ENCODE measurements around the gene CENPL.
"Not testable (repeated sequence)": the region's sequence is repeated elsewhere in the genome, so short reads cannot be mapped to it uniquely, and the experiment has no call there.

CENPL gene

GRCh38 chr1:173823781-173824314 lies 835 bp downstream of the CENPL start:
- Histone ChIP-seq H3K27ac (ENCODE audit: low read length) (peak overlapping the region; percentile 99), H3K79me2 (ENCODE audit: insufficient read depth, low read length) (peaks cover 93% of the 10 kb centered on the region), H3K9me3 (ENCODE audit: insufficient read depth, low read length, severe bottlenecking) (no peaks in the 10 kb centered on the region), H2AFZ (ENCODE audit: low read depth, low read length) (peak overlapping the region; percentile 93), H3K4me1 (ENCODE audit: insufficient read depth, low read length) (peaks cover 64% of the 10 kb centered on the region), H3K4me2 (ENCODE audit: insufficient read depth, low read length) (peak overlapping the region; percentile 82), H3K4me3 (ENCODE audit: low read depth in 1 of 2, low read length in 2 of 2) (peak overlapping the region; percentile 83 to 88), H3K27me3 (ENCODE audit: insufficient read depth, low read length, poor library complexity) (no peaks in the 10 kb centered on the region), H3K36me3 (ENCODE audit: insufficient read depth, low read length) (peaks cover 33% of the 10 kb centered on the region), H3K9ac (ENCODE audit: low read depth, low read length) (peak overlapping the region; percentile 88), H4K20me1 (ENCODE audit: insufficient read depth, low read length) (no peaks in the 10 kb centered on the region; the same call in 1 of the 2 replicates)
- no peak for TF ChIP-seq EZH2 (IDR thresholded peaks at IDR 0.05; ENCODE audit: borderline replicate concordance, low read depth, low read length, severe bottlenecking)
- TF ChIP-seq, protein P1, sequence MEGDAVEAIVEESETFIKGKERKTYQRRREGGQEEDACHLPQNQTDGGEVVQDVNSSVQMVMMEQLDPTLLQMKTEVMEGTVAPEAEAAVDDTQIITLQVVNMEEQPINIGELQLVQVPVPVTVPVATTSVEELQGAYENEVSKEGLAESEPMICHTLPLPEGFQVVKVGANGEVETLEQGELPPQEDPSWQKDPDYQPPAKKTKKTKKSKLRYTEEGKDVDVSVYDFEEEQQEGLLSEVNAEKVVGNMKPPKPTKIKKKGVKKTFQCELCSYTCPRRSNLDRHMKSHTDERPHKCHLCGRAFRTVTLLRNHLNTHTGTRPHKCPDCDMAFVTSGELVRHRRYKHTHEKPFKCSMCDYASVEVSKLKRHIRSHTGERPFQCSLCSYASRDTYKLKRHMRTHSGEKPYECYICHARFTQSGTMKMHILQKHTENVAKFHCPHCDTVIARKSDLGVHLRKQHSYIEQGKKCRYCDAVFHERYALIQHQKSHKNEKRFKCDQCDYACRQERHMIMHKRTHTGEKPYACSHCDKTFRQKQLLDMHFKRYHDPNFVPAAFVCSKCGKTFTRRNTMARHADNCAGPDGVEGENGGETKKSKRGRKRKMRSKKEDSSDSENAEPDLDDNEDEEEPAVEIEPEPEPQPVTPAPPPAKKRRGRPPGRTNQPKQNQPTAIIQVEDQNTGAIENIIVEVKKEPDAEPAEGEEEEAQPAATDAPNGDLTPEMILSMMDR (IDR thresholded peaks at IDR 0.05; ENCODE audit: borderline replicate concordance, extremely low read depth, low read length, poor library complexity, severe bottlenecking): peak; percentile 13
- no peak for DNase-seq
- ATAC-seq (ENCODE audit: insufficient read depth, low read depth): peak; percentile 69

- no peak overlapping the region for H3K27ac ChIP-seq (ENCODE audit: low read length)
- peaks cover 47% of the 10 kb centered on the region for H3K4me1 ChIP-seq (ENCODE audit: insufficient read depth, low read length)
- no peaks in the 10 kb centered on the region for H3K9me3 ChIP-seq (ENCODE audit: insufficient read depth, low read length, severe bottlenecking)
- H3K36me3 ChIP-seq (ENCODE audit: insufficient read depth, low read length): peaks cover 37% of the 10 kb centered on the region
- H3K79me2 ChIP-seq (ENCODE audit: insufficient read depth, low read length): peaks cover 92% of the 10 kb centered on the region
- no peak for DNase-seq
- H3K4me3 ChIP-seq (ENCODE audit: low read depth in 1 of 2, low read length in 2 of 2): peak overlapping the region in 1 of 2 experiments; percentile 83; a peak in 1 of 4 replicates
- no peak for TF ChIP-seq EZH2 (IDR thresholded peaks at IDR 0.05; ENCODE audit: borderline replicate concordance, low read depth, low read length, severe bottlenecking)
- TF ChIP-seq, protein P1 (IDR thresholded peaks at IDR 0.05; ENCODE audit: borderline replicate concordance, extremely low read depth, low read length, poor library complexity, severe bottlenecking): no peak
- no peaks in the 10 kb centered on the region; the same call in 1 of the 2 replicates for H4K20me1 ChIP-seq (ENCODE audit: insufficient read depth, low read length)
- no peaks in the 10 kb centered on the region for H3K27me3 ChIP-seq (ENCODE audit: insufficient read depth, low read length, poor library complexity)
- peak overlapping the region; percentile 82 for H3K4me2 ChIP-seq (ENCODE audit: insufficient read depth, low read length)
- no peak for ATAC-seq (ENCODE audit: insufficient read depth, low read depth)
- H2AFZ ChIP-seq (ENCODE audit: low read depth, low read length): no peak overlapping the region
- H3K9ac ChIP-seq (ENCODE audit: low read depth, low read length): no peak overlapping the region
Measured at GRCh38 chr1:173821680-173822079, 3.0 kb downstream of the CENPL start.

- no peak overlapping the region for H3K4me2 ChIP-seq (ENCODE audit: insufficient read depth, low read length)
- H3K27me3 ChIP-seq (ENCODE audit: insufficient read depth, low read length, poor library complexity): no peaks in the 10 kb centered on the region
- peaks cover 36% of the 10 kb centered on the region for H3K36me3 ChIP-seq (ENCODE audit: insufficient read depth, low read length)
- H3K9ac ChIP-seq (ENCODE audit: low read depth, low read length): no peak overlapping the region
- H3K79me2 ChIP-seq (ENCODE audit: insufficient read depth, low read length): peaks cover 89% of the 10 kb centered on the region
- no peaks in the 10 kb centered on the region; the same call in 1 of the 2 replicates for H4K20me1 ChIP-seq (ENCODE audit: insufficient read depth, low read length)
- ATAC-seq (ENCODE audit: insufficient read depth, low read depth): no peak
- H3K27ac ChIP-seq (ENCODE audit: low read length): no peak overlapping the region
- no peak for TF ChIP-seq EZH2 (IDR thresholded peaks at IDR 0.05; ENCODE audit: borderline replicate concordance, low read depth, low read length, severe bottlenecking)
- TF ChIP-seq, protein P1 (IDR thresholded peaks at IDR 0.05; ENCODE audit: borderline replicate concordance, extremely low read depth, low read length, poor library complexity, severe bottlenecking): no peak
- peaks cover 31% of the 10 kb centered on the region for H3K4me1 ChIP-seq (ENCODE audit: insufficient read depth, low read length)
- no peak overlapping the region for H2AFZ ChIP-seq (ENCODE audit: low read depth, low read length)
- DNase-seq: no peak
- H3K9me3 ChIP-seq (ENCODE audit: insufficient read depth, low read length, severe bottlenecking): no peaks in the 10 kb centered on the region
- no peak overlapping the region for H3K4me3 ChIP-seq (ENCODE audit: low read depth in 1 of 2, low read length in 2 of 2)
Measured at GRCh38 chr1:173818459-173818858, 6.2 kb downstream of the CENPL start.

GRCh38 chr1:173813654-173814053 lies 11.0 kb downstream of the CENPL start:
- not testable (repeated sequence) for H3K9ac ChIP-seq (ENCODE audit: low read depth, low read length); H3K4me1 ChIP-seq (ENCODE audit: insufficient read depth, low read length); H3K4me3 ChIP-seq (ENCODE audit: low read depth in 1 of 2, low read length in 2 of 2); H3K27me3 ChIP-seq (ENCODE audit: insufficient read depth, low read length, poor library complexity); DNase-seq; H2AFZ ChIP-seq (ENCODE audit: low read depth, low read length); H3K27ac ChIP-seq (ENCODE audit: low read length); H3K9me3 ChIP-seq (ENCODE audit: insufficient read depth, low read length, severe bottlenecking); H4K20me1 ChIP-seq (ENCODE audit: insufficient read depth, low read length); H3K4me2 ChIP-seq (ENCODE audit: insufficient read depth, low read length); ATAC-seq (ENCODE audit: insufficient read depth, low read depth)
- H3K36me3 ChIP-seq (ENCODE audit: insufficient read depth, low read length): peaks cover 35% of the 10 kb centered on the region
- H3K79me2 ChIP-seq (ENCODE audit: insufficient read depth, low read length): peaks cover 77% of the 10 kb centered on the region

All from DND-41 (cell line).